HepG2 (cell line): ENCODE data around the gene ZNF620. TPM values are rescaled to one million over a fixed set of nuclear protein-coding genes. Genes with fewer than 3 reads are reported as not detected.

ENCODE experiments used
- ATF3 ChIP-seq: sonication (generic); formaldehyde crosslinking; IDR thresholded peaks from 2 replicates; pipeline ENCODE4 v1.4.0; 2020; ENCODE audit warnings: missing genetic modification reagents
- ATF6 ChIP-seq: sonication (generic); formaldehyde crosslinking; conservative IDR thresholded peaks from 2 replicates; pipeline ENCODE4 v1.4.0; 2020; ENCODE audit warnings: missing genetic modification reagents
- EHMT2 ChIP-seq: fragments of 200-600 bp; sonication (generic); IDR thresholded peaks from 2 replicates; pipeline ENCODE4 v1.7.0; 2017; ENCODE audit warnings: antibody characterized with exemption, low read depth, low read length, borderline replicate concordance
- HNF1B ChIP-seq: sonication (generic); formaldehyde crosslinking; IDR thresholded peaks from 2 replicates; pipeline ENCODE4 v1.5.1; 2020; ENCODE audit warnings: mild to moderate bottlenecking, moderate library complexity, missing genetic modification reagents
- ISX ChIP-seq: sonication (generic); formaldehyde crosslinking; conservative IDR thresholded peaks from 2 replicates; pipeline ENCODE4 v1.5.0; 2020; ENCODE audit warnings: missing genetic modification reagents
- MED13 ChIP-seq: sonication (generic); formaldehyde crosslinking; IDR thresholded peaks from 2 replicates; pipeline ENCODE4 v1.5.0; 2020; ENCODE audit warnings: missing genetic modification reagents
- MTA1 ChIP-seq: sonication (generic); formaldehyde crosslinking; IDR thresholded peaks from 2 replicates; pipeline ENCODE4 v1.4.0; 2020; ENCODE audit warnings: missing genetic modification reagents, mild to moderate bottlenecking, borderline replicate concordance
- MYNN ChIP-seq: sonication (generic); formaldehyde crosslinking; IDR thresholded peaks from 2 replicates; pipeline ENCODE4 v1.4.0; 2020; ENCODE audit warnings: mild to moderate bottlenecking, low read depth, missing genetic modification reagents
- NFE2L2 ChIP-seq: fragments of 150-350 bp; IDR thresholded peaks from 2 replicates; pipeline ENCODE4 v1.6.1; 2014; ENCODE audit warnings: low read length
- PHF8 ChIP-seq: sonication (generic); formaldehyde crosslinking; IDR thresholded peaks from 2 replicates; pipeline ENCODE4 v1.5.0; 2020; ENCODE audit warnings: missing genetic modification reagents
- PRDM4 ChIP-seq: sonication (generic); formaldehyde crosslinking; IDR thresholded peaks from 2 replicates; pipeline ENCODE4 v1.9.0; 2021; ENCODE audit warnings: missing genetic modification reagents, borderline replicate concordance
- TFAP4 ChIP-seq: sonication (generic); IDR thresholded peaks from 2 replicates; pipeline ENCODE4 v1.6.1; 2016; ENCODE audit warnings: low read depth, borderline replicate concordance
- TFE3 ChIP-seq: IDR thresholded peaks from 2 replicates; pipeline ENCODE4 v1.6.1; 2016
- ZKSCAN5 ChIP-seq: sonication (generic); formaldehyde crosslinking; IDR thresholded peaks from 2 replicates; pipeline ENCODE4 v1.5.1; 2020; ENCODE audit warnings: mild to moderate bottlenecking, missing genetic modification reagents
- ZNF232 ChIP-seq: sonication (generic); formaldehyde crosslinking; IDR thresholded peaks from 2 replicates; pipeline ENCODE4 v1.4.0; 2020; ENCODE audit warnings: missing genetic modification reagents, borderline replicate concordance
- ZNF33B ChIP-seq: sonication (generic); formaldehyde crosslinking; IDR thresholded peaks from 2 replicates; pipeline ENCODE4 v1.5.1; 2020; ENCODE audit warnings: mild to moderate bottlenecking, missing genetic modification reagents
- ZNF354B ChIP-seq: sonication (generic); formaldehyde crosslinking; IDR thresholded peaks from 2 replicates; pipeline ENCODE4 v1.8.0; 2022; ENCODE audit warnings: mild to moderate bottlenecking, missing genetic modification reagents
- ZNF572 ChIP-seq: sonication (generic); formaldehyde crosslinking; IDR thresholded peaks from 2 replicates; pipeline ENCODE4 v1.5.1; 2020; ENCODE audit warnings: mild to moderate bottlenecking, missing genetic modification reagents
- ZNF652 ChIP-seq: IDR thresholded peaks from 2 replicates; pipeline ENCODE4 v1.6.1; 2016; ENCODE audit warnings: low read depth, borderline replicate concordance
- ZNF772 ChIP-seq: sonication (generic); formaldehyde crosslinking; IDR thresholded peaks from 2 replicates; pipeline ENCODE4 v1.5.0; 2020; ENCODE audit warnings: mild to moderate bottlenecking, missing genetic modification reagents
- polyA plus RNA-seq, 8 experiments: library from polyadenylated mRNA; depleted of rRNA in 3 of 8; stranded (reverse) in 7 of 8; unstranded in 1 of 8; fragments of >200 nt; fragmentation: Illumina TruSeq in 4 of 8; extraction: Trizol in 4 of 8; gene quantifications; 2 replicates each; pipeline versions ENCODE4 v1.2.1 to v1.2.3, GENCODE V29; 2011 to 2016; ENCODE audit warnings: low read depth in 4 of 8, missing spikeins in 1 of 8, mixed read lengths in 1 of 8; ENCODE audit not compliant: insufficient read depth in 1 of 8
- total RNA-seq, 5 experiments: library from RNA; depleted of rRNA; stranded (reverse); fragments of >200 nt; fragmentation: Illumina TruSeq; extraction: Trizol; gene quantifications; 2 replicates each; pipeline ENCODE4 v1.2.3, GENCODE V29; 2016; ENCODE audit warnings: low read depth in 1 of 5

ZNF620 gene
- total and polyA plus RNA-seq, 2 of the 13 experiments (the other 11 are each of a cell fraction or from before 2014, with no cell fraction given): 2.3 to 12.2 TPM

- peak; percentile 72 for TF ChIP-seq TFE3
- no peak for TF ChIP-seq MYNN (CRISPR knock-in tag)
- TF ChIP-seq ZNF572 (CRISPR knock-in tag): peak; percentile 86
- no peak for TF ChIP-seq ZNF772
- no peak for TF ChIP-seq PRDM4 (CRISPR knock-in tag)
- TF ChIP-seq HNF1B (CRISPR knock-in tag): peak; percentile 66; the same call in 1 of the 2 replicates
- TF ChIP-seq ATF6 (CRISPR knock-in tag): peak; percentile 63; the same call in 1 of the 2 replicates
- 0 out of 2 replicates have a peak, but pooled peaks have one; percentile 66 for TF ChIP-seq ISX (CRISPR knock-in tag)
- no peak for TF ChIP-seq TFAP4
- TF ChIP-seq EHMT2: no peak
- TF ChIP-seq ZNF232: peak; percentile 44; the same call in 1 of the 2 replicates
- TF ChIP-seq NFE2L2: no peak
- TF ChIP-seq ZNF652 (CRISPR knock-in tag): no peak
- no peak for TF ChIP-seq ZNF354B (CRISPR knock-in tag)
- peak; percentile 59; the same call in 1 of the 2 replicates for TF ChIP-seq MED13
- TF ChIP-seq ZNF33B (CRISPR knock-in tag): peak; percentile 69
- TF ChIP-seq ATF3 (CRISPR knock-in tag): no peak; the same call in 1 of the 2 replicates
- TF ChIP-seq ZKSCAN5 (CRISPR knock-in tag): no peak
- peak; percentile 98 for TF ChIP-seq PHF8 (CRISPR knock-in tag)
- 0 out of 2 replicates have a peak, but pooled peaks have one; percentile 31 for TF ChIP-seq MTA1 (CRISPR knock-in tag)
These were observed 48.7 kb upstream of the ZNF620 start, which contains the start of gene RPL14 (continued) for GRCh38 chr3:40456940-40457823.
